HG03457 (cell line): ENCODE results near the gene ANTKMT.
"Not testable (repeated sequence)": the region's sequence is repeated elsewhere in the genome, so short reads cannot be mapped to it uniquely, and the experiment has no call there.

Experiments
- ATAC-seq: cut with Tn5 transposase; IDR thresholded peaks from one replicate; pipeline ENCODE4 v1.9.1; 2021; ENCODE audit warnings: moderate number of reproducible peaks; ENCODE audit not compliant: unreplicated experiment

ANTKMT gene

DNA sequence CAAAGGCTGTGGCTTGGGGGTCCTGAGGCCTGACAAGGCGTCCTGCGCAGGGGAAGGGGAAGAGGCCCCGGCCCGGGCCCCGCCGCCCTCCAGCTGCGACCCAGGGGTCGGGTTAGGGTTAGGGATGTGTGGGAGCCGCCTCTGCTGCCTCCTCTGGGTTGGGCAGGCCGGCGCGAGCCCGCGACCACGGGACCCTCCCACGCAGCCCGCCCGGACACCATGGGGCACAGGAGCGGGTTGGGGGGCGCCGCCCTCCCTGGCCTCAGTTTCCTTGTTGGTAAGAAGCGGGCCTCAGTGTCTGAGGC is 19.5 kb downstream of the ANTKMT start:
- no peak for ATAC-seq

DNA sequence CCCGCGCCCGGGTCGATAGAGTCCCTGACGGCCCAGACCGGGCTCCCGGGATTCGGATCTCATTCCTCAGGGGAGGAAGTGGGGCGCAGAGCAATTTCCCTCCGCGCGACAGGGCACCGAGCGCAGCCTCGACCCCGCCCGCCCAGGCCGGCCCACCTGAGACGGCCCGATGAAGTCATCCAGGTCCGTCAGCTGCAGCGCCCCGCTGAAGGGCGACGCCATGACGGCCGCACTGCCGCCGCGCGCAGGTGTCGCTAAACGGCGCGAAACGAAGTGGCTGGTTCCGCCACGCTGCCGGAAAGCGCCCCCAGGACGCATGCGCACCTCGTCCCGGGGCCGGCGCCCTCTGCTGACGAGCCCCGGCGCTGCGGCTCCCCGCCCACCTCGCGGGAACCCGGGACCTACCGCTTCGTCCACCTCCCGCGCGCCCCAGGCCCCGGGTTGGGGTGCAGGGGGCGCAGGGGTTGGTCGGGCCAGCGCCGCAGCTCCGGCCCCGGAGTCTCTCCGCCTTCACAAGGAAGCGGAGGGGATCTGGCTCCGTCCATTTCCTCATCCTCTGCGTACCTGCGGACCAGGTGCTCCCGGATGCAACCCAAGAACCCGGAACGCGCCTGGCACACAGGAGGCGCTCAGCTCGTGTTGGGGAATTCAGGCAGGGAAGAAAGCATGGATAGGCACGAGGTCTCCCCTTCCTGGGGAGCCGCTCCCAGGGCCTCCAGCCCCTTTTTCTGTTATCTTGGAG is 20.0 kb downstream of the ANTKMT start, which contains the start of gene CIAO3:
CIAO3 (minus strand) TSS at position 234 of the 742 bp plus-strand sequence; CDS start at position 222, 12 bp downstream.
- peak; percentile 62 for ATAC-seq

DNA sequence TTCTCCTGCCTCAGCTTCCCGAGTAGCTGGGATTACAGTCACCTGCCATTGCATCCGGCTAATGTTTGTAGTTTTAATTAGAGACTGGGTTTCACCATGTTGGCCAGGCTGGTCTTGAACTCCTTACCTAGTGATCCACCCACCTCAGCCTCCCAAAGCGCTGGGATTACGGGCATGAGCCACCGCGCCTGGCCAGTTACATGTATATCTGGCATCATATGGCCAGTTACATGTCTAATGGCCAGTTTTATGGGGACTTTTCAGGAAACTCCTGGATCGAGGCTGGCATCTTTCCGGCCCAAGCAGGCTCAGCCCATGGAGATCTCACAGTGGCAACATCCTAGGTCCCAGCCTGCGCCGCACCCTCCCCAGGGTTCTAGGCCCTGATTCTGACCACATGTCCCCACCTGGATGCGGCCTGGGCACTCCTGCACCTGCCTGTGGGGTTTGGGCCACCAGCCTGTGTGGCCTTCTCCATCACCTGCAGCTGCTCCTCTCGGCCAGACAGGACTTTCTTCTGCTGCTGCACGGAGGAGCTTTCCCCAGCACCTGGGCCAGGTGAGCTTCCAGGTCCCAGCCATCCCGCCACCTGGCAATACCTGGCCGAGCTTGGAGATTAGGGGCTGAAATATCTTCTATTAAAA is 21.2 kb downstream of the ANTKMT start:
- ATAC-seq, result no peak

DNA sequence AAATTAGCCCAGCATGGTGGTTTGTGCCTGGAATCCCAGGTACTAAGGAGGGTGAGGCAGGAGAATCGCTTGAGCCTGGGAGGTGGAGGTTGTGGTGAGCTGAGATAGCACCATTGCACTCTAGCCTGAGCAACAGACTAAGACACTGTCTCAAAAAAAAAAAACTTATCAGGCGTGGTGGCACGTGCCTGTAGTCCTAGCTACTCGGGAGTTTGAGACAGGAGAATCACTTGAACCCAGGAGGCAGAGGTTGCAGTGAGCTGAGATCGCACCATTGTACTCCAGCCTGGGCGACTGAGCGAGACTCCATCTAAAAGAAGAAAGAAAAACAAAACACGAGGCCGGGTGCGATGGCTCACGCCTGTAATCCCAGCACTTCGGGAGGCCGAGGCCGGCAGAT is 21.9 kb downstream of the ANTKMT start:
- ATAC-seq, result not testable (repeated sequence)

DNA sequence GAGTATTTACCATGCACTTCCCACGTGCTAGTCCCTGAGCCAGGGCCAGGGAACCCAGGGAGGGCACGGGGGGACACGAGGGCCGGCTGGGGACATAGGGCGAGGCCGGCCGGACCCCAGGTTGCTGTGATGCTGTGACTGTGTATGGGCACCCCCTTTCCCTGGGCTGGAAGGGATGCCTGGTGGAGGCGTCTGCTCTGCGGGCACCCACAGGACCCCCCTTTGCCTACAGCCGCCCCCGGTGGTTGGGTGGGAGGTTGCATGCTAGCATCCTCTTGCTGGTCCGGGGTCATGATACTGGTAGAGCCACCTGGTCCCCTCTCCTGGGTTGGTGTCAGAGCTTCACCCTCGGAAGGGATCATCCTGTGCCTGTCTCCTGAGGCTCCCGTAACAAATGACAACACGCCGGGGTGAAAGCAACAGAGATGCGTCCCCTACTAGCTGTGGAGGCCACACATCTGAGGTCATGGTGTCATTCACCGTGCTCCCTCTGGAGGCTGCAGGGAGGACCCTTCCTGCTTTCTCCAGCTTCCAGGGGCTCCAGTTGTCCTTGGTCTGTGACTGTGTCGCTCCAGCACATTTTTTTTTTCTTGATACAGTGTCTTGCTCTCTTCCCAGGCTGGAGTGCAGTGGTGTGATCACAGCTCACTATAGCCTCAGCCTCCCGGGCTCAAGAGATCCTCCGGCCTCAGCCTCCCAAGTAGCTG is 23.0 kb downstream of the ANTKMT start:
- no peak for ATAC-seq

DNA sequence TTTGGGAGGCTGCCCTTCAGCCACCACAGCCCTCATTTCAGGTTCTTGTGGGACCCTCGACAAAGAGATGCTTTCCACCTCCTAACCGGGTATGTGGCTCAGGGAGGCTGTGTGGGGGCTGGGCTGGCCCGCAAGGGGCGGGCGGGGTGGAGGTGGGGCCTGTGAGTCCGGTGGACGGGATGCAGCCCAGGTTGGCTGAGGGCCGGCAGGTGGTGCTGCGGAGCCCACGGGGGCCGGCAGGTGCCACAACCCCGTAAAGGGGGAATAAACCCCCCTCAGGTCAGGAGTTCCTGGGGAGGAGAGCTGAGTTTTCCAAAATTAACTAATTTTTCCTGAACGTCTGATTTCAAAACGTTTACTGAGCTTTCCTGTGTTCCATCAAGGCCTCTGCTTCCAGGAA is 24.8 kb downstream of the ANTKMT start:
- ATAC-seq, result no peak

DNA sequence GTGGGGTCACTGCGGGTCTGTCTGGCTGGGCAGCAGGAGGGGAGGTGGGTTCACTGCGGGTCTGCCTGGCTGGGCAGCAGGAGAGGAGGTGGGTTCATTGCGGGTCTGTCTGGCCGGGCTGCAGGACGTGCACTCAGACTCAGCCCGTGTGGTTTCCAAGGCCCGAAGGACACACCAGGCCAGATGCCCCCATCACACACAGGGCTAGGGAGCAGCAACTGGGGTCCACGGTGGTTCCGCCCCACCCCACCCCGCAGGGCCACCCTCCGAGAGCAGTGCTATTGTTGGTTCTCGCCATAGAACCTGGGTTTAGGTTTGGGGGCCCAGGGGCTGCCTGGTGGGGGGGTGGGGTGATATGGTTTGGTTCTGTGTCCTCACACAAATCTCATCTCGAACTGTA is 25.7 kb downstream of the ANTKMT start:
- no peak for ATAC-seq

DNA sequence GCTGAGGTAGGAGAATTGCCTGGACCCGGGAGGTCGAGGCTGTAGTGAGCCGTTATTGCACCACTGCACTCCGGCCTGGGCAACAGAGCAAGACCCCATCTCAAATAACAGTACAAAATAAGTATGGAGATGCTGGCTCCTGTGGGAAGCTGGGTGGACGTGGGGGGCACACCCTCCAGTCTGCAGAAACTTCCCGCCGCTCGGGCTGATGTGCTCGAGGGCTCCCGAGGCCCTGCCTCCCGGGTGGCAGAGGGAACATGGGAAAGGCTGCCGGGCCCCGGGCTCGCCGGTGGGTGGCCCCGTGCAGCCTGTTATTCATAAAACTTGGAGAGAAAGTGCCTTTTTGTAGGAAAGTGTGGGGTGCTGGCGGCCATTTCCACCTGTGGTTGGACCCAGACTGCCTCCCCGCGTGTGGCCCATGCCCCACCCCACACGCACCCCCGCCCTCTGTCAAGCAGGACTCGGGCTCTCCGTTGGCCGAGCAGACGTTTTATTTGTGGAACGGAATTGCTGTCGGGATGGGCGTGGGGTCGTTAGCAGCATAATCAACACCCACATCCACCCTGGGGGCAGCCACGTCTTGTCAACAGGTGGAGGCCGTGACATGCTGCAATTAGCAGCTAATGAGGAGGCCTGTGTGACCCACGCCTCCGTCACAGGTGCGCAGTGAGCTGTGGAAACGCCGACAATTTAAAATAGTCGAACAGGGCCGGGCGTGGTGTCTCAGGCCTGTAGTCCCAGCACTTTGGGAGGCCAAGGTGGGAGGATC is 27.2 kb downstream of the ANTKMT start:
- ATAC-seq, result no peak

DNA sequence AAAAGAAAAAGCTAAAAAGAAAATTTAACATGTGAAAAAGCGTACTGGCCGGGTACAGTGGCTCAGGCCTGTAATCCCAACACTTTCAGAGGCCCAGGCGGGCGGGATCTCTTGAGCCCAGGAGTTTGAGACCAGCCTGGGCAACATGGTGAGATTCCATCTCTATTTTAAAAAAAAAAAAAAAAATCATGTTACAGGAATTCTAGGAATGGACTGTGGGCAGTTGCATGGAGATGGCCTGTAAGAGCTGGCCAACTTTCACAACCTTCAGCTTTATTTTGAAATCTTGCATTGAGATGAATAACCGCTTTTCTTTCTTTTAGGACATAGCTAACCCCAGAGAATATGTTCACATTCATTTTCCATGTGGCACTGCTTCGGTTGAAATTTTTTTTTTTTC is 28.1 kb downstream of the ANTKMT start:
- ATAC-seq, result no peak

DNA sequence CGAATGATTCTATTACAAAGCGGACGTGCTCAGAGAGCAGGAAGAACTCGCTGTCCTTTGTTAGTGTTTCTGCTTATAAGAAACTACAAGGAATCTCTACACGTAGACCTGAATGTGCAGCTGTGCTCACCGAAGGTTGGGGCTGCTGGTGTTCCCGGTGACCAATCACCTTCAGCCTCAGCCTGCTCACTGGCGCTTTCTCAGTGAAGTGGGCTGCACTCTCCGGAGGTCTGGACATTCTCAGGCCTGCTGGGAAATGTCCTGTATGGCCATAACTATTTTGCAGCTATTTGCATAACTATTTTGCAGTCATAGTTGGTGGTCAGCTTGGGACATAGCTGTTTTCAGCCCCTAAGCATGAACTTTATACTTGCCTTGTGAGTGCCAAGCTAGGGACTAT is 29.5 kb downstream of the ANTKMT start:
- ATAC-seq, result no peak

DNA sequence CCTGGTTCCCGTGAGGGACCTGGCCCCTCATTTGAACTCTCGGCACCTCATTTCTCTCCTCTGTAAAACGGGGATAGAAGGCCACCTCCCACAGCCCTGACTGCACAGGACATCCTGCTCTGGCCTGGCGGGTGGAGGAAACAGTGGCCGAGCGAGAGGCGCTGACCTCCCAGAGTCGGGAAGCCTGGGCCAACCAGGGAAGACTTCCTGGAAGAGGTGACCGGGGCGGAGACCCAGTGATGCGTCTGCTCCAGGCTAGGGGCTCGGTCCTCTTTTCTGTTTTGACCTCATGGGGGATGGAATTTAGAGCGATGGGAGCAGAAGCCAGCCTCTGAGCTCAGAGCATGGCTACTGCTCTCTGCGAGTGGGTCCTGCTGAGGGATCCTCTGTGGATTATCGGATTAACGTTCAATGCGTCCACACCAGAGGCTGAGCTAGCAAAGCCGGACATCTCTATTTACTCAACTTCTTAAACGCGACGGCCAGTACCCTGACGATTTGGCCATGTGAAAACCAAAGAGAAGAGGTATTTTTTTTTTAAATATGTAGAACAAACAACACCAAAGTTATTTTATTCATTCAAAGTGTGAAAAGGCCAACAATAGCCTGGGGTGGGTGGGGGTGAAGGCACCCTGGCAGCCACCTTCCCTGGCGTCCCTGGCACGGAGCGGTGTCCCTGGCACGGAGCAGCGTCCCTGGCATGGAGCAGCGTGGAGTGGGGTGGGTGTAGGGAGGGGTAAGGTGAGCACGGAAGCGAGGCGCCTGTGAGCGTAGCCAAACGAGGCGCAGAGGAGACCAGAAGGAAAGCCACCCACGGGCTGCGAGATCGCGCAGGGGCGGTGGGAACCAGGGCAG is 30.4 kb downstream of the ANTKMT start:
- ATAC-seq, result no peak

DNA sequence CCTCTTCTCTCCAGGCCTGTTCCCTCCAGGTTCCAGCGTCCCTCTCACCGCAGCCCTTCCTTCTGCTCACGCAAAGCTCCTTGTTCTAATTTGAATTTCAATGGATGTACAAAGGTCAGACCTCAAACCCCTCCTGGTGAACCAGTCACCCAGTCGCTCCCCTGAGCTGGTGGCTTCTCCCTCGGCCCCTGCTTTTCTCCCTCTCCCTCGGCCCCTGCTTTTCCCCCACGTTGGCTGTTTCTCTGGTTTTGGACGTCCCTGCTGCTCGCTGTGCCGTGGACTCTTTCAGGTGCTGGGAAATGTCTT is 31.0 kb downstream of the ANTKMT start:
- ATAC-seq, result no peak

DNA sequence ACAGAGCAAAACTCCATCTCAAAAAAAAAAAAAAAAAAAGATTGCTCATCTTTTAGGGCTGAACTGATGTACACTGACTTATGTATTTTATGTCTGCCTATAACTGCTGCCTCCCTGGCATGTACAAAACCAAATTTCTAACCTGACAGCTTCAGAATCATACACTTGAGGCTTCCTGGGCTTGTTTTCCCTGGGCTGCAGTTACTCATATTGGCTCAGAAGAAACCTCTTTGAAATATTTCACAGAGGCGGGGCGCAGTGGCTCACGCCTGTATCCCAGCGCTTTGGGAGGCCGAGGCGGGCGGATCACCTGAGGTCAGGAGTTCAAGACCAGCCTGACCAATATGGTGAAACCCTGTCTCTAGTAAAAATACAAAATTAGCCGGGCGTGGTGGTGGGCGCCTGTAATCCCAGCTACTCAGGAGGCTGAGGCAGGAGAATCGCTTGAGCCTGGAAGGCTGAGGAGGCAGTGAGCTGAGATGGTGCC is 33.2 kb downstream of the ANTKMT start:
- ATAC-seq, result not testable (repeated sequence)

DNA sequence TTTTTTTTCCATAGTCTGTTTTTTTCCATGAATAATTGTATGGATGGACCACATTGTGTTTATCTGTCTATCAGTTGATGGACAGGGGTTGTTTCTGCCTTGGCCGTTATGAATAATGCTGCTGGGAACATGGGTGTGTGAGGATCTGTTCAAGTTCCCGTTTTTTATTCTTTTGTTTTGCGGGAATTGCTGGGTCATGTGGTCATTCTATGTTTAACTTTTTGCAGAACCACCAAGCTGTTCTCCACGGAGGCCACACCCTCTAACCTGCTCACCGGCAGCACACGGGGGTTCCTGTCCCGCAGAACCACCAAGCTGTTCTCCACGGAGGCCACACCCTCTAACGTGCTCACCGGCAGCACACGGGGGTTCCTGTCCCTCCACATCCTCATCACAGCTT is 33.7 kb downstream of the ANTKMT start:
- ATAC-seq, result no peak

DNA sequence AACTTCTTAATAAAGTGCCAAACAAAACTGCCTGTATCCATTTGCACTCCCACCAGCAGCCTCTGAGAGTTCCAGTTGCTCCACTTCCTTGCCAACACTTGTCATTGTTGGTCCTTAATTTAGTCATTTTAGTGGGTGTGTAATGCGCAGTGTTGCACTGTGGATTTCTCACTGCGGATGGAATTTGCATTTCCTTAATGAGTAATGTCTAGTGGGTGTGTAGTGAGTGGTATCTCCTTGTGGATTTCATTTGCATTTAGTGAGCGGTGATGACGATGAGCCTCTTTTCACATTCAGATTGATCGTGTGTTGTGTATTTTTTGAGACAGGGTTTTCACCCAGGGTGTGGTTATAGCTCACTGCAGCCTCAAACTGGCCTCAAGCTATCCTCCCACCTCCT is 35.5 kb downstream of the ANTKMT start:
- ATAC-seq, result no peak

DNA sequence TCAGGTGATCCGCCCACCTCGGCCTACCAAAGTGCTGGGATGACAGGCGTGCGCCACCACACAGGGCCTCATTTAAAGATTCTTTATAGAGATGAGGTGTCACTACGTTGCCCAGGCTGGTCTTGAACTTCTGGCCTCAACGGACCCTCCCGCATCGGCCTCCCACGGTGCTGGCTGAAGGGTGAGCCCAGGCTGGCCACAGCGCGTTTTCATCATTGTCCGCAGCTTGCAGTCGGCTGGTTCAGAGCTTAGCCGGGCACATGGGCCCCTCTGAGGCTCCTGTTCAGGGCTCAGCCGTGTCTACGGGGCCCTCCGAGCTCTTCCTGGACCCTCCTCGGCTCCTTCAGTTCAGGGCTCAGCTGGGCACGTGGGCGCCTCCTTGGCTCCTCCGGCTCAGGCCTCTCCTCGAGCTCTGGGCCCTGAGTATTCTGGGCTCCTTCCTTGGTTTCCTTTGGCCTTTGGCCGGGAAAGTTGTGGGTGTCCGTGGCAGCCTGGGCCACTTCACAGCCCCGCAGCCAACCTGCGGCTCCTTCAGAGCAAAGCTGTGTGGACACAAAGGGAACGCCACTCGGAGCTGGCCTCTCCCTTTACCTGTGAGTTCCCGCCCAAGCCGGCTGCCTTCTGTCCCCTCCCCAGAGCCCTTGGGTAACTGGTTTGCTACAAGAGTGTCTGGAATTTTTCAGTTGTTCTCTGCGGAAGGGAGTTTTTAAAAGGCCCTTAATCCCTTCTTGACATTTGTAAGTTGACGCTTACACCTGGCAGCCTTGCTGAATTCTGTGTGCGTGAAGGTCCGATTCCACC is 38.4 kb downstream of the ANTKMT start:
- no peak for ATAC-seq

DNA sequence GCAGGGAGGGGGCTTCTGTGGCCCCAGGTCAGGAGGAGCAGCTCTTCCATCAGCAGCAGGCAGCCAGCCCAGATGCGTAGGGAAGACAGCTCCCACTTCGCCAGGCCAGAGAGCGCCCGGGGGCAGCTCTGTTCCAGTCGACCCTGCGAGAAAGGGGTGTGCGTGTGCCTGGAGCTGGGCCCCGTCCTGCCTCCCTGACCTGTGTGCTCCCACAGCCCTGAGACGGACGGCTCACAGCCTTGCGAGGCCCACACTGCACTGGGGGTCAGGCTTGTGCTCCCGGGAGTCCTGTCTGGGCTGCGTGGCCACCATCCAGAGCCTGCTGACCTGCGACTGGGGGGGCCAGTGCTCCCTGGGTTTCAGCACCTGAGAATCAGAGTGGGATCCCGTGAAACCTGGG is 39.1 kb downstream of the ANTKMT start:
- ATAC-seq, result no peak

DNA sequence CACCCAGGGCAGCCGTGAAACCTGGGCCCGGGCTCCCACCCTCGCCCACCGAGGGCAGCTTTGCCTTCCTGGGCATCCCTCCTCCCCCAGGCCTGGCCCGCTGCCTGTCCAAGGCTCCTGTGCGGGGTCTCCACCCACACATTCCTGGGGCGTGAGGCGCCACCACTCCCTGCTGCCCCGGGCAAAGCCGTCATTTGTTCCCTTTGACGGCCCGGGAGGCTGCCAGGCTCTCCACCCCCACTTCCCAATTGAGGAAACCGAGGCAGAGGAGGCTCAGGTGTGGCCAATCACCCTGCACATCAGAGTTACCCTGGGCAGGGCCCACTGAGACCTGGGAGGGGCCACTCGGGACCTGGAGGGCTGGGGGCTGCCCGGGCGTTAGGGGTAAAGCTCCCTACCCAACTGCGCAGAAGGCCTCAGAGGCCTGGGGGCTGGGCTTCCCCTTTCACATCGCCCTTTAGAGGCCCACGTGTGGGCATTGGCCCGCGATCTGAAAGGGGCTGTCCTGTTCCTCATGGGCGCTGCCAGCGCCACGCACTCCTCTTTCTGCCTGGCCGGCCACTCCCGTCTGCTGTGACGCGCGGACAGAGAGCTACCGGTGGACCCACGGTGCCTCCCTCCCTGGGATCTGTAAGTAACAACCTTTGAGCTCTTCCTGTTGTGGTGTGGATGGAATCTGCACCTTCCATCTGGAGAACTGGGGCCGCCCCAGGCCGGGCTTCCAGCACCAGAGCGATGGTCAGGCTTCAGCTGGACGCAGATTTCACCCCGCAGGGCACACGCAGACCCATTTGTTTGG is 39.8 kb downstream of the ANTKMT start, which contains the start of gene MSLN:
MSLN (plus strand) TSS at position 190 of the 799 bp plus-strand sequence. CDS start 1,947 bp downstream, outside the sequence.
- ATAC-seq, result no peak
